C1 segment of cervical spinal cord (tissue), 14 donors: ENCODE data around the gene PLA2G4E.

Experiments used
- DNase-seq, 14 donors: peaks; one replicate each; lab custom pipeline; 2025; lab: John Stamatoyannopoulos, UW

PLA2G4E gene

GRCh38 chr15:42020713-42021273, at the start of gene PLA2G4E:
TSS of gene PLA2G4E (minus strand) at chr15:42021042. CDS start at chr15:42021030, 12 bp downstream.
- DNase-seq: no peak

GRCh38 chr15:42070279-42070975, 49.6 kb upstream of the PLA2G4E start:
- no peak for DNase-seq

- DNase-seq: no peak
These were observed 48.8 kb upstream of the PLA2G4E start for GRCh38 chr15:42069496-42070278.

GRCh38 chr15:42069025-42069424, 48.2 kb upstream of the PLA2G4E start:
- DNase-seq: no peak

GRCh38 chr15:42068601-42069000, 47.8 kb upstream of the PLA2G4E start:
- no peak for DNase-seq

- peak in 1 of 14 donors; percentile 10 for DNase-seq
These were observed 46.0 kb upstream of the PLA2G4E start for GRCh38 chr15:42066764-42067415.

- DNase-seq: no peak
These were observed 44.6 kb upstream of the PLA2G4E start for GRCh38 chr15:42065468-42065867.

- peak in 7 of 14 donors; percentile 3 to 52 (median 16) for DNase-seq
These were observed 44.2 kb upstream of the PLA2G4E start for GRCh38 chr15:42065033-42065432.

GRCh38 chr15:42064271-42064670, 43.4 kb upstream of the PLA2G4E start:
- DNase-seq: no peak

GRCh38 chr15:42063122-42063848, 42.4 kb upstream of the PLA2G4E start:
- no peak for DNase-seq

GRCh38 chr15:42062284-42062806, 41.5 kb upstream of the PLA2G4E start:
- no peak for DNase-seq

GRCh38 chr15:42060797-42061196, 40.0 kb upstream of the PLA2G4E start:
- DNase-seq: no peak

- DNase-seq: no peak
These were observed 39.6 kb upstream of the PLA2G4E start for GRCh38 chr15:42060477-42060763.

GRCh38 chr15:42059661-42060476, 39.0 kb upstream of the PLA2G4E start:
- peak in 6 of 14 donors; percentile 7 to 32 (median 12) for DNase-seq

GRCh38 chr15:42058791-42059190, 37.9 kb upstream of the PLA2G4E start:
- DNase-seq: no peak

- DNase-seq: no peak
These were observed 37.2 kb upstream of the PLA2G4E start for GRCh38 chr15:42057799-42058646.

- peak in 11 of 14 donors; percentile 12 to 62 (median 31) for DNase-seq
These were observed 36.3 kb upstream of the PLA2G4E start for GRCh38 chr15:42056934-42057798.

- no peak for DNase-seq
These were observed 33.1 kb upstream of the PLA2G4E start for GRCh38 chr15:42053914-42054313.

GRCh38 chr15:42053010-42053409, 32.2 kb upstream of the PLA2G4E start:
- no peak for DNase-seq
